ENCODE data around the gene EDIL3.
"Not testable (repeated sequence)": the region's sequence is repeated elsewhere in the genome, so short reads cannot be mapped to it uniquely, and the experiment has no call there.

DNA sequence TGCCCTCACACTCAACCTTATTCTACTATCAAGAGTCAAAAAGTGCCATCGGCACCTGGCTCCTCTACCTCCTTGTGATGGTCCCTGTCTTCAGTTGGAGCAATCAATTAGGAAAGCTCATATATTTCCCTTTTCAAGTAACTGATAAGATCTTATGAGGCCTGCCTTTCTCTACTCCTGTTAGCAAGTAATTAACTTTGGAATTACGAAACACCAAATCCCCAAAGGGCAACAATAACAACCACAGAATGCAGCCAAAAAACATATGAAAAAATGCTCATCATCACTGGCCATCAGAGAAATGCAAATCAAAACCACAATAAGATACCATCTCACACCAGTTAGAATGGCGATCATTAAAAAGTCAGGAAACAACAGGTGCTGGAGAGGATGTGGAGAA lies 366.2 kb downstream of the EDIL3 start:
- TF ChIP-seq ZNF407 (IDR thresholded peaks at IDR 0.05; ENCODE audit: low read depth); HDAC1 (IDR thresholded peaks at IDR 0.05); GABPB2 (CRISPR knock-in tag; conservative IDR thresholded peaks at IDR 0.05): not testable (repeated sequence)

Data from K562 (cell line).